GDM1 (cell line): ENCODE data around the gene AP2A1.

Experiments
- DNase-seq: peaks from one replicate; lab custom pipeline; 2025; lab: John Stamatoyannopoulos, UW

Gene AP2A1

GRCh38 chr19:49839713-49840112 lies 72.9 kb downstream of the AP2A1 start:
- no peak for DNase-seq

- DNase-seq, result no peak
These were observed 73.5 kb downstream of the AP2A1 start for GRCh38 chr19:49840321-49840720.

GRCh38 chr19:49840736-49841249 lies 74.0 kb downstream of the AP2A1 start:
- DNase-seq, result no peak

GRCh38 chr19:49843265-49843664 lies 76.5 kb downstream of the AP2A1 start:
- DNase-seq, result no peak

- no peak for DNase-seq
These were observed 77.6 kb downstream of the AP2A1 start for GRCh38 chr19:49844138-49845095.

- DNase-seq, result no peak
These were observed 78.6 kb downstream of the AP2A1 start for GRCh38 chr19:49845414-49845813.

- no peak for DNase-seq
These were observed 79.6 kb downstream of the AP2A1 start for GRCh38 chr19:49846408-49846807.

- DNase-seq, result no peak
These were observed 81.2 kb downstream of the AP2A1 start for GRCh38 chr19:49847731-49848696.

- DNase-seq, result no peak
These were observed 82.1 kb downstream of the AP2A1 start for GRCh38 chr19:49848938-49849337.

- no peak for DNase-seq
These were observed 82.8 kb downstream of the AP2A1 start for GRCh38 chr19:49849433-49850220.

GRCh38 chr19:49850221-49850486 lies 83.4 kb downstream of the AP2A1 start:
- no peak for DNase-seq

- DNase-seq, result peak; percentile 87
These were observed 83.9 kb downstream of the AP2A1 start, which contains the start of gene PTOV1 for GRCh38 chr19:49850487-49851342. Gene PTOV1 (plus strand): TSS chr19:49851159.

- no peak for DNase-seq
These were observed 84.9 kb downstream of the AP2A1 start for GRCh38 chr19:49851456-49852259.

- DNase-seq, result no peak
These were observed 85.9 kb downstream of the AP2A1 start for GRCh38 chr19:49852631-49853126.

- DNase-seq, result no peak
These were observed 87.1 kb downstream of the AP2A1 start for GRCh38 chr19:49853852-49854377.

- no peak for DNase-seq
These were observed 87.8 kb downstream of the AP2A1 start for GRCh38 chr19:49854378-49855263.

GRCh38 chr19:49855277-49855675 lies 88.5 kb downstream of the AP2A1 start:
- no peak for DNase-seq
